SH-SY5Y (cell line): Measurements from ENCODE around the gene AFF2.

ENCODE experiments used
- GATA2 ChIP-seq: IDR thresholded peaks from 2 replicates; pipeline ENCODE4 v1.6.1; 2011; ENCODE audit warnings: mild to moderate bottlenecking, low read depth, low read length
- GATA3 ChIP-seq: IDR thresholded peaks from 2 replicates; pipeline ENCODE4 v1.6.1; 2011; ENCODE audit warnings: low read depth, mild to moderate bottlenecking, low read length, moderate library complexity

DNA sequence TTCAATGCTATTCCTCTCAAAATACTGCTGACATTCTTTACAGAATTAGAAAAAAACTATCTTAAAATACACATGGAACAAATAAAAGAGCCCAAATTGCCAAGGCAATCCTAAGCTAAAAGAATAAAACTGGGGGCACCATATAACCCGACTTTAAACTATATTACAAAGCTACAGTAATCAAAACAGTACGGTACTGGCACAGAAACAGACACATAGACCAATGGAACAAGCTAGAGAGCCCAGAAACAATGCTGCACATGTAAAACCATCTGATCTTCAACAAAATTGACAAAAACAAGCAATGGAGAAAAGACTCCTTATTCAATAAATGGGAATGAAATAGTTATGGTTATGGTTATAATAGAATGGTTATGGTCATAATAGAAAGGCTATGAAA, 522.1 kb downstream of the AFF2 start:
- TF ChIP-seq GATA2 (no peak), GATA3 (no peak)
